Activated naive CD4-positive, alpha-beta T cell (primary cell): ENCODE data around the gene CSF1R.

ENCODE experiments used
- DNase-seq, 4 experiments: peaks; one replicate each; lab custom pipeline; 2025; lab: John Stamatoyannopoulos, UW

Gene CSF1R

DNA sequence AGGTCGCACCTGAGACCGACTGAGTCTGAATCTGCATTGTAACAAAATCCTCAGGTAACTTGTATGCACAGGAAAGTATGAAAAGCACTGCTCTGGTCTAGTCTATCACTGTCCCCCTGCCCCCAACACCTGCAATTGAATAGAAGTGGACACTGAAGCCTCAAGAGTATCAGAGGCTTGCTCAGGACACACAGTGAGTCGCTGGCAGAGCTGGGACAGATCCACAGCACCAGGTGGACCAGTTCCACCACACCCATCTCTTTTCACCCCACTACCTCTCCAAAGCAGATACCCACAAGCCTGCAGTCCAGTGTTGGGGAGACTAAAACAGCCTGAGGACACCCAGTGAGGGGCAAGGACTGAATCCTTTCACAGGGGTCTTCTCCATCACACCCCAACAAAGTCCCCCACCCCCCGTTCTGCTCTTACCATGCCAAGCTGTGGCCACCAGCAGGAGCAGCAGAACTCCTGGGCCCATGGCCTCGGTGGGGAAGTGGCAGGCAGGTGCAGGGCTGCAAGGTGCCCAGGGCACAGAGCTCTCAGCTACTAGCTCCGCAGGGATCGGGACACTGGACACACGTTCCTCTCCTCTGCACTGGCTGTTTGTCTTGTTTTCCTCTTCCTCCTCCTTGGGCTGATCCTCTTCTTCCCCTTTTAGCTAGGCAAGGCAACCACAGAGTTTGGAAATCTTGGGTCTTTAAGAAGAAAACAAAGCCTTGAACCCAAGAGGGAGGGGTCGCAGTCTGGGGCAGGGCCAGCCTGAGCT lies at the start of gene CSF1R:
Gene CSF1R (minus strand): TSS at position 605 of the 766 bp plus-strand sequence. CDS start 127 bp downstream, at position 478.
- DNase-seq, result no peak

DNA sequence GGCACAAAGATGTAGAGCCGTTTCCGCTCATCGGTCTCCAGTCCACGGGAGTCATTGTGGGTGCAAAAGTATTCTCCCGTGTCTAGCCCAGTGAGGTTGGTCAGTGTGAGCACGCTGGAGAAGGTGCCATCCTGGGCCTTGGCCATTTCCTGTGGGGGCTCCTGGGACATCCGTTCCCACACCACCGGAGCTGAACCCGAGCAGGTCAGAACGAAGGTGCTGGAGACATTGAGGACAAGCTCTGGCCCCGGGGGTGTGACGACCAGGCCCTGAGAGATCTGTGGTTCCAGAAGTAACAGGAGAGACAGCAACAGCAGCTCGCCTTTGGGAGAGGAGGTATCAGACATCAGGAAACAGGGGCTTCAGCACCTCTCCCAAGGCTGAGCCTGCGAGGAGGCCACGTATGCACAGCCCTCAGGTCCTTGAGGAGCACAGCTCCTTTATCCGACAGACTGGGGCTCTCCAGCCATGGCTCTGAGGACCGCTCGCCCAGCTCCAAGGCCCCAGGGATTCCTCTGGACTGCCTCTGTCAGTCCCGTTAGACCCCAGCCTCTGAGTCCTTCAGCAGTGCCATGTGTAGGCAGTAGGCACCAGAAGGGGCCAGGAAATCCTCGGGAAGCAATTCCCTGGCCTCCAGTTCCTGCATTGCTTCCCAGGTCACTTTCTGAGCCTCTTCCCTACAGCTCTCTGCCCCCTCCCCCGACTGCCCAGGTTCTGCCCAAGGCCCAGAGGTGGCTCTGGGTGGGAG lies 49.4 kb upstream of the CSF1R start:
- DNase-seq, result no peak

DNA sequence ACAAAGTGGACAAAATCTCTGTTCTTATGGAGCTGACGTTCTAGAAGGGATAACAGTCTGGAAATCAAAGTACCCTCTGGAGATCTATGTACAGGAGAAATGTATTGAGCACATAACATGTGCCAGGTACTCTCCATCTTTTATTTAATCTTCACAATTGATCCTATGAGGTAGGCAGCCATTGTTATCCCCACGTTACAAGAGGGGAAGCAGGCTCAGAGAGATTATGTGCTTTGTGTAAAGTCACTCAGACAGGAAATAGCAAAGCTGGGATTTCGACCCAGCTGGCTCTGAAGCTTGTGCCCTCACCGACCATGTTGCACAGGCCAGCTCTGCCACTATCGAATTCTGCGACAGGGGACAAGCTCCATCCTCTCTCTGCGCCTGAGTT lies 47.8 kb upstream of the CSF1R start:
- no peak for DNase-seq

DNA sequence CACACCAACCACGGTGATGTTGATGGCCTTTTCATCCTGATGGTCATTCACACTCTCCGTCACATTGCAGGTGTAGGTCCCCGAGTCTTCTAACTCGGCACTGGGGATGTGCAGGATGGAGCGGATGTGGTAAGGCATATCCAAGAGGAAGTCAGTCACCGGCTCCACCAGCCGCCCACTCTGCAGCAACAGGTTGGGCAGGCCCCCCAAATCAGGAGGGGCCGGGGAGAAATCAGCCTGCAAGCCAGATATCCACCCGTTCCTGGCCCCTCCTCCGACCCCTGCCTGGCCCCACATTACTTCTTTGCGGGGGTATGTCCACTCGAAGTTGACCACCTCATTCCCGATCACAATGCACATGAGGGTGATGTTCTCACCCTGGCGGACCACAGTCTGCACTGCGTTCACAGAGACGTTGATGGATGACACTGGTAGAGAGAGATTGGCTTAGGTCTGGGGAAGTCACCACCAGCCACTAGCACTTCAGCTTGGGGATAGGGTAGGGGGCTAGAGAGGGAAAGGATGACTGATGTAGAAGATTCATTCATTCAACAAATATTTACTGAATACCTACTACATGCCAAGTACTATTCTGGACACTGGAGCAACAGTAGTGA lies 47.3 kb upstream of the CSF1R start:
- no peak for DNase-seq

DNA sequence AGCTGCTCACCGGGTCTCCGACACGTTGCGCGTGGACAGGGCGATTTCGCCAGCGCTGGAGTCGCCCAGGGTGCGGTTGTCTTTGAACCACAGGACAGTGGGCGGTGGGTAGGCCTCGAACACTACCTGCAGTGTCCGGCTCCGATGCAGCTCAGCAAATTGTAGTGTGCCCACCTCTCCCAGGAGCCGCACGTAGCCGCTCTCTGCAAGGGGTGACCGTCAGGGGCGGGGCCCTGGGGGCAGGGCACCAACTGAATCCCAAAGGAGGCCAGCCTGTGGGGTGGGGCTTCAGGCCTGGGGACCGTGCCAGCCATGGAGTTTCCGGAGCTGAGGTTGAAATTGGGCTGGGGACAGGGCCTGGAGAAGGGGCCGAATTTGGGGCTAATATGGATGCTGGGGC lies 46.4 kb upstream of the CSF1R start:
- no peak for DNase-seq

DNA sequence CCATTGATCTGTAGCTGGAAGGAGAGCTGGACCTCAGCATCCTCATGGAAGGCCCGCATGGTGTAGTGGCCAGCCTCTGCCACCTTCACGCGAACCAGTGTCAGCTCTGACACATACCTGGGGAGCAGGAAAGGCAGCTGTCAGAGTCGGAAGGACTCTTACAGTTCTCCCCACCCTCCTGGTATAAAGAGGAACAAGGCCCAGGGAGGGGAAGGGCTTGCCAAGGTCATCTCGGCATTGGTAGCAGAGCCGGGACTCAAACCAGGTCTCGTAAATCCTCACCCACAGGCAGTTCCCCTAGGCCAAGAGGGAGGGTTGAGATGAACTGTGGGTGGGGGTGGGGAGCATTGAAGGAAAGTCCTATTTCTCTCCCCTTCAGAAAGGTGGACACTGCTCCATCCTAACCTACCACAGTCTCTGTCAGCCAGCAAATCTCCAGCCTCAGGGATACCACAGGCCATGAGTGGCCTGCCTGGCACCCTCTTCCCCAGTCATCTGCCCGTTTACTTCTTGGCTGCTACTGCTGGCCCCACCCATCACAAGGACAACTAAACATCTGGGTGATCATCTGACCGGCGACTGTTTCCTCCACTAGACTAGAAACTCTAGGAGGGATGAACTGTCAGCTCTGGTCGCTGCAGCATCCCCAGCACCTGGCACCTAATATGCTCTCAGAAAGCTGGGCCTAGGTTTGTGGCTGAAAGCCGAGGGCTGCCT lies 45.8 kb upstream of the CSF1R start:
- DNase-seq, result no peak

DNA sequence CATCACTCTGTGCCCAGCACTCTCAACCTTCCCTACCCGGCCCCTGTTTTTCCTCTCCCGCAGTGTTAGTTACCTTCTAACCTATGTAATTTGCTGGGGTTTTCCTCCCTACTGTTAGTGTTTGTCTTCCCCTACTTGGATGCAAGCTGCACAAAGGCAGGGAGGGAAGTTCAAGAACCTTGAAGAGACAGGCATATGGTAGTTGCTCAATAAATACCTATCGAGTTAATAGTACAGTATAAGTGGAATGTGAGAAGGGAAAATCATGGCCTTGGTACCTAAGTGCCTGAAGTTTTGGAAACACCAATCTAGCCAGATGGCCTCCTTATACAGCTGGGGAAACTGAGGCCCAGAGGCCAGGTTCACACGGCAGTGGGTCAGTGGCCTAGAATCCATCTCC lies 45.1 kb upstream of the CSF1R start:
- no peak for DNase-seq

DNA sequence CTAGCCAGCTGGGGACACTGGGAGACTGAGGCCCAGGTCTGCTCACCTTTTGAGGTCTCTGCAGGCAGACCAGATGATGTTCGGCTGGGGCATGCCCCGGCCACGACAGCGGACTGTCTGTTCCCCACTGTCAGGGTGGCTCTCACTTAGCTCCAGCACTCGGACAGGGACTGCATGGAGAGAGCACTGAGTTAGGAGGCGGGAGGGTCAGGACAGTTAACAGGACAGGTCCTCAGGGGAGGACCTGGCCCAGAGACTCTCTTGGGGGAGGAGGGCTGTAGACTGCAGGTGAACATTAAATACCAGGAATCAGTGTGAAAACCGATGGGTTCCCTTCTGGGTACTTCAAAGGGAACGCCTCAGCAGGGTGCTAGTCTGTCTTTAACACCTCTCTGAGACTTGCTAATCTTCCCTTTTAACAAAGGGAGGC lies 44.2 kb upstream of the CSF1R start:
- DNase-seq, result no peak

DNA sequence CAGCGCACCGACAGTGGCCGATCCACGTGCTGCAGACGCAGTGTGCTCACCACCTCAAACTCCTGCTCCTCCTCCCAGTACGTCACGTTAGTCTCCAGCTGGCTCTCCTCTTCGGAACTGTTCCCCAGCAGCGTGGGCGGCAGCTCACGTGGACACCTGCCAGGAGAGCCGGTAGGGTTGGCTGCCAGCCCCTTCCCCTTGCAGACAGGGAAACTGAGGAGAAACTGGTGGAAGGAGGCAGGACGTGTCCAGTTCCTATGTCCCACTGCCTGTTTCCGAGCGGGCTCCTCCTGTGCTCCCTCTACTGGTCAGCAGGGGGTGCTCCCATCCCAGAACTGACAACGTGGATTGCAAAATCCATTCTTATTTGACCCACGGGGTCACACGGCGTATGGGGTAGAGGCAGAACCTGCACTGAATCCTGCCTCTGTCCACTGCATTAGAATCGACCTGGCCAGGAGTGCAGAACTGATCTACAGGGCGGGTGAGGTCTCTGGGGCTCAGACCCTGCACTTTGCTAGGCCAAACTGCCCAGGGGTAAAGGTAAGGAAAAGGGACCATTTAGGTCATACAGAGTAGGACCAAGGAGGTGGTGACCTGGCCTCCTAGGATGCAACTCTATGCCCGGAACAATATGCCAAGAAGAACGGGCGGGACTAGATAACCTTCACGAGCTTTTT lies 43.6 kb upstream of the CSF1R start:
- peak in 1 of 4 experiments; percentile 10 for DNase-seq

DNA sequence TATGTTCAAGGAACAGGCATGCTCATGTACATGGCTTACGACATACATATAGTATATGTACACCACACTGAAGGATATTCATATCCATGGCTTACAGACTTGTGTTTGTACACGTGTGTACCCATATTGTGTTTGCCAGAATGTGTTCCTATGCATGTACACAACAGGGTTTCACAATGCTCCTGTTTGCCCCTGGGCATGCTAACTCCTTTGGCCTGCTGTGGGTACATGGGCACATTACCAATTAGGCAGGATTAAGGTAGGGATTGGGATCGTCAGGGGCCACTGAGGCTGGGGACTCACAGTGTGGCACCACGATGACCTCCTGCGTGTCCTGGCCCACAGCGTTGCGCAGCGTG lies 43.1 kb upstream of the CSF1R start:
- DNase-seq, result no peak

DNA sequence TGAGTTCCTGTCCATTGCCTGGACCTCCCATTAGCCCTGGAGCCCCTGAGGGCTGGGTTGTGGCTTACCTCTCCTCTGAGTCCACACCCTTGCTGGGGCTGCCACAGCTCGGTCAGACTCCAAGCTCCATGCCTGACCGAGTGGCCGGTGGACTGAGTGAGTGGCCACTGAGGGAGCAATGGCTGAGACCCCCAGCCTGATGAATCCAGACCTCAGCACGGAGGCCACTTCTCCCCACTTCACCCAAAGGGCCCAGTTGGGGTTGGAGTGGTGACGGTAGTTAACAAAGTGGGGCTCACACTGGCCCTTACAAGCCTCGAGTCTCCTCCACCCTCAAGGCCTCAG lies 40.5 kb upstream of the CSF1R start:
- no peak for DNase-seq

DNA sequence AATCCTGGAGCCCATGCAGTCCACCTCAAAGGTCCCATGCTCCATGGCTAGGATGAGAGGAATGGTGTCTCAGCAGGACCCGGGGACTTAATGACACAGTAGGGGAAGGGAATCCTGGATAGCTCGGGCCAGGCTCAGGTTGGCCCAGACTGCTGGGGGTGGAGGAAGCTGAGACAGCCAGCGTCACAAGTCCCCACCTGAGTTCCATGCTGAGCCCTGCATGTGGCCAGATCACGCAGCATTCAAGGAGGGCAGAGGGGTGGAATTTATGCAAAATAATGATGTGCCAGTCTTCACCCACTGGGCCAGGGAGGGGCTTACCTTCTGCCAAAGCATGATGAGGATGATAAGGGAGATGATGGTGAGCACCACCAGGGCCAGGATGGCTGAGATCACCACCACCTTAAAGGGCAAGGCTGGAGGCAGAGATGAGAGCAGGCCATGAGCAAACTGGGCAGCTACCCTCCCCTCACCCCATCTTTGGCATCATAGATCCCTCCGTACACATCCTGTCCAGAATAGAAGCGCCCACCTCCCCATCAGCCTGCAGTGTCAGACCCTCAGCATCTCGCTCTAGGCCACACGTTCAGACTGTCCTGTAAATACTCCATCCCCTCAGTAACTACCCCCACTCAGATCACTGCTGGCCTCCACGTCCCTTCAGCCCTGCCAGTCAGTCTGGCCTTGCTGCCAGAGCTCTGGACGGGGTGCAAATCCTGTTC lies 40.0 kb upstream of the CSF1R start:
- no peak for DNase-seq

DNA sequence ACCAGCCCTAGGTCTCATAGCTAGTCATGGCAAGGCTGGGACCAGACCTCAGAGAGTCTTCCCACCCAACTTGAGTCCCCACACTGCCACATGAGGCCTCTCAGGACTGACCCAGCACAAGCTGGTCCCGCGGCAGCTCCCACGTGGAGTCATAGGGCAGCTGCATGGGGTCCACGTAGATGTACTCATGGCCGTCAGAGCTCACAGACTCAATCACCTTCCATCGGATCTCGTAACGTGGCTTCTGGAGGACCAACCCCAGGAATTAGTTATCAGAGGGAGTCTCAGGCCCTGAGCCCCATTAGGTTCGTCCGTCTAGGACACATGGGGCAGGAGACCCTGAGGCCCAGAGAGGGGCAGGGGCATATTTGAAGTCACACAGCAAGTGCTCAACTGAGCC lies 39.0 kb upstream of the CSF1R start:
- no peak for DNase-seq

DNA sequence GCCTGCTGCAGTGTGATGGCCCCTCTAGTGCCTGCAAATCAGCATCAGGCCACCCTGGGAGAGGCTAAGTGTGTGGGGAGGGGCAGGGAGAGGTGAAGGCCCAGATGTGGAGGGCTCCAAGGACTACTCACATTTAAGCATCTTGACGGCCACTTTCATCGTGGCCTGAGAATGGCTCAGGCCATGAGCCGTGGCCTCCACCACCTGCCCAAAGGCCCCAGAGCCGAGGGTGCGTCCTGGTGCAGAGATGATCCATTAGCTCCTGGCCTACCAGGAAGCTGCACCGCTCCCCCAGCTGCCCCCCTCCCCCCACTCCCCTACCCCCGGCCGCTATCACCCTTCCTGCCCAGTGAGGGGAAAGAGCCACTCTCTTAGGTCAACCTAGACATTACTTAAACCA lies 38.2 kb upstream of the CSF1R start:
- DNase-seq, result no peak

DNA sequence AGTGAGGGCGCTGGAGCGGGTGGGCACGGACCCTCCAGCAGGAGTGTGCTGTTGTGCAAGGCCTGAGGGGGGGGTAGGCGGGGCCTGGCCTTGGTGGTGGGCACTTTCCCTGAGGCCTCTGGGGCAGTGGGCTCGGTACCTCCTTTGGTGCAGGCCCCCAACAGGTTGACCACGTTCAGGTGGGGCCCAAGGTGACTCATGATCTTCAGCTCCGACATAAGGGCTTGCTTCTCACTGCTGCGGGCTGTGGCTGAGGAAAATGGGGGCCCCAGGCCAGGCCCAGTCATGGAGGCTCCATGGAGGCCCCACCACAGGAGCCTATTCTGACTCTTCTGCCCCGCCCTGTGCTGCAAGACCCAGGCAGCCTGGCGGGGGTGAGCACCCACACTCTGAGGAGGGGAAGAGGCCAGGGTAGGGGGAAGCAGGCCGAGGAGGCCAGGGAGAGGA lies 37.8 kb upstream of the CSF1R start:
- DNase-seq, result no peak

DNA sequence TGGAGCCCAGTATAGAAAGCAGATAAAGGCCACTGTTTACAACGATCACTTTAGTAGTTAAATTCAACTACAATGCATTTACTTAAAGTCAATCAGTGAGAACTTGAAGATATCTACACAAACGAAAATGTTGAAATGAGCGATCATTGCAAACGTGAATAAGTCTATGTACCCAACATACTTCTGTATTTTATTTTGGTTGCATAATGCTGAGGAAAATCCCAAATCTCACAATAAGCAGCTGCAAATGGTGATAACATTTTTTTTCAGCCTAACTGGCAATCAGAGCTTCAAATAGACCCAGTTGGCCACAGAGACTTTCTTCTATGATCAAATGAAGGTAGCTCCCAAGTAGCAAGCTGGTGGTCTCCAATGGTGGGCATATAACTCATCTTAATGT lies 37.2 kb upstream of the CSF1R start:
- no peak for DNase-seq

DNA sequence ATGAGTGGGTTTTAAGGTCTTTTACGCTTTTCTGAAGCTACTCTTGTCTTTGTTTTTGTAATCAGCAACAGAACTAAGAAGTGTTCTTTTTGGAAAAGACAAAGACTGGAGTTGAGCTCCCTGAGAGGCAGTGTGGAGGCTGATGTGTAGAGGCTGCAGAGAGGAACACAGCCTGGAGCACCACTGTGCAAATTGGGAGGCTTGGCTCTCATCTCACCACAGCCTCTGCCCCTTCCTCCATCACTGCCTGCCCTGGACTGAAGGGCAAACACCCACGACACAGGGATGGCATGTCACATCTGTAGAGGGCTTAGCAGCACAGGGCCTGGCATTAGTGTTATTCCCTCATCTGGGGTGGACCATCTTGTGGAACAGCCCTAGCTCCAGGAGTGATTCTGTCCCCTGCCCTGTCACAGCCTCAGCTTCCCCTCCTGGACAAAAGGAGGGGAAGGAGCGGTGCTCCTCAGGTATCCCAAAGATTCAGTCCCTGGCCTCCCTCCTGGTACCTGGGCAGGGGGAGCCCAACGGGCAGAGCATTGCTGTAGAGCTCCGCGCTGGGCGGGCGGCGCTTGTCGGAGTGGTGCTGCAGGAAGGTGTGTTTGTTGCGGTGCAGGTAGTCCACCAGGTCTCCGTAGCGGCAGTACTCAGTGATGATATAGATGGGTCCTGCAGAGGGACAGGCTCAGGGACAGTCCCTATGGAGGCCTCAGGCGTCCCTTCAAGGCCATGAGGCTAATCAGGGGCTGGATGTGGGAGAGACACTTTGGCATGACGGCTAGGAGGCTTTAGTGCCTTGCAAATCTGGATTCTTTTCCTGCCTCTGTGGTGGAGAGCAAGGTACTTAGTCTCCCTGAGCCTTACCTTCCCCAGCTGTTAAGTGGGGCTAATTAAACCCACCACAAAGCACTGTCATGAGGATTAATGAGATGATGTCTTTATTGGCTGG lies 36.5 kb upstream of the CSF1R start:
- no peak for DNase-seq

DNA sequence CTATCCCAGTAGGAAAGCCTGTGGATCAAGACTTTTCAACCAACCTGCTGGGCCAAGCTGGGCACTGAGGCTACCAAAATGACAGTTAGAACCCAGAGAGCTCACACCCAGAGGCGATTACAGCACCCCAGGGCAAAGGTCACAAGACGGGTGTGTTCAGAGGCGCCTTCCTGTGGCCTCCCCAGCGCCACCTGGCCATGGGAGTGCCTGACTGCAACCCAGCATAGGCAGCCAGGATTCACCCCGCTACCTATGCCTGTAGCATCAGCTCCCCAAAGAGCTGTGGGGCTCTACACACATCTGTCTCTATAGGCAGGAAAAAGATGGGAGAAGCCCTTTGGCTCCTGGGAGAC lies 35.8 kb upstream of the CSF1R start:
- DNase-seq, result no peak

DNA sequence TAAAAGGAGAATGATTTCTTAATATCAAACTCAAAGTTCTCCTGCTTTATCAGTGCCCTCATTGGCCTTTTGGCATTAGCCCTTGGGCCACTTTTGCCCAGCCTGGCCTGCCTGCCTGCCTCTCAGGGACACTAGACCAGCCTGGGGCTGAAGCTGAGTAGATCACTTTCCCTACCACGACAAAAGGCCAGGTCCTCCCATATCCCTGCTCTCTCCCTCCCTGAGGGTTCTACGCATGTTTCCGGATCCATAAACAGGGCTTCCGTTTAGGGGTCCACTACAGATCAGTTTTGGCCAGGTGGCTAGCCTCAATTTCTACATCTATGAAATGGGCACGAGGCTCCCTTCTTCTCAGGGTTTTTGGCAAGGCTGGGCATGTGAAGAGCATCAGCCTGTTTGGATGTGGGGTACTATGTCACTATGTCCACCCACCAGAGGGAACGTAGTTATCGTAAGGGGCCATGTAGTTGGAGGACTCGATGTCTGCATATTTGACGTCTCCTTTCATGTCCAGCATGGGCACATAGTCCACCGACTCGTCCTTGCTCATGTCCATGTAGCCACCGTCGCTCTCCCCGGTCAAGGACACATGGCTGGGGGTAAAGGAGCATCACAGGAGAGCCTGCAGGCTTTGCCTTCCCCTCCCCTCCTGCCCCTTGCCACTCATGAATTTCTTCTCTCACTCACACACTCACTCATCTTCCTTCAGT lies 35.2 kb upstream of the CSF1R start:
- DNase-seq, result no peak
